Uterus (tissue), 4 donors: ENCODE data around the gene CTSE. TPM values are rescaled to one million over a fixed set of nuclear protein-coding genes. Genes with fewer than 3 reads are reported as not detected.

Source experiments
- DNase-seq, 2 donors: peaks; one replicate each; pipeline ENCODE4 v3.0.0-alpha.2; 2019 to 2020
- H3K27ac ChIP-seq, 2 donors: fragments of 200-600 bp; sonication (generic); 1 replicate in 1 of 2; 2 replicates in 1 of 2; pipeline ENCODE4 v1.5.1; 2016 to 2018
- H3K27me3 ChIP-seq, 2 donors: fragments of 200-600 bp; sonication (generic); one replicate each; pipeline ENCODE4 v1.5.1; 2018 to 2019; ENCODE audit warnings: control low read depth in 1 of 2
- H3K36me3 ChIP-seq, 2 donors: fragments of 200-600 bp; sonication (generic); one replicate each; pipeline ENCODE4 v1.5.1; 2019; ENCODE audit warnings: control low read depth in 1 of 2
- H3K4me1 ChIP-seq, 2 donors: fragments of 200-600 bp; sonication (generic); one replicate each; pipeline ENCODE4 v1.5.1; 2018 to 2019; ENCODE audit warnings: control low read depth in 1 of 2
- H3K4me3 ChIP-seq, 2 donors: fragments of 200-600 bp; sonication (generic); 1 replicate in 1 of 2; 2 replicates in 1 of 2; pipeline ENCODE4 v1.5.1; 2018 to 2019; ENCODE audit warnings: mild to moderate bottlenecking in 1 of 2
- H3K9me3 ChIP-seq, 2 donors: fragments of 200-600 bp; sonication (generic); one replicate each; pipeline ENCODE4 v1.5.1; 2019; ENCODE audit warnings: control low read depth in 1 of 2
- CTCF ChIP-seq, 4 experiments: fragments of 200-600 bp in 2 of 4; fragments of 450-650 bp in 2 of 4; sonication (generic) in 2 of 4; IDR thresholded peaks; one replicate each; pipeline ENCODE4 v1.5.1; 2016 to 2019; ENCODE audit warnings: antibody characterized with exemption in 4 of 4, mild to moderate bottlenecking in 2 of 4, moderate library complexity in 1 of 4
- POLR2A ChIP-seq, 2 donors: fragments of 450-650 bp; IDR thresholded peaks; one replicate each; pipeline ENCODE4 v1.6.1; 2016; ENCODE audit warnings: antibody characterized with exemption in 2 of 2, mild to moderate bottlenecking in 1 of 2, moderate library complexity in 1 of 2
- intact Hi-C: fragments of 100-400 bp; cut with DNase I; formaldehyde crosslinking; loops from one replicate; pipeline ENCODE4 v1.15.1; 2023; ENCODE audit warnings: low total_unique reads
- total RNA-seq, 4 donors: library from RNA; depleted of rRNA in 3 of 4; stranded (reverse); fragments of >200 nt in 3 of 4; gene quantifications; one replicate each; pipeline versions ENCODE4 v1.1.0 to v1.2.4, GENCODE V29; 2014 to 2023
- donor health status: DM: yes; HTN: yes; CAD: no.

CTSE gene
- total RNA-seq, 4 donors from 2014 or later: 0.21 TPM; not detected in 3

- no peaks in the 10 kb centered on the region for H3K4me1 ChIP-seq
- intact Hi-C loops: no loop called here
- H3K27me3 ChIP-seq: no peaks in the 10 kb centered on the region
- no peak for DNase-seq
- no peaks in the 10 kb centered on the region for H3K36me3 ChIP-seq
- H3K27ac ChIP-seq: no peak overlapping the region
- no peak overlapping the region for H3K4me3 ChIP-seq
- H3K9me3 ChIP-seq: no peaks in the 10 kb centered on the region
- no peak for TF ChIP-seq CTCF (IDR thresholded peaks at IDR 0.05)
- no peak for TF ChIP-seq POLR2A (IDR thresholded peaks at IDR 0.05)
These were observed 1.7 kb upstream of the CTSE start for GRCh38 chr1:206025283-206025820.

- H3K27me3 ChIP-seq: no peaks in the 10 kb centered on the region
- H3K4me1 ChIP-seq: no peaks in the 10 kb centered on the region
- TF ChIP-seq POLR2A (IDR thresholded peaks at IDR 0.05): no peak
- TF ChIP-seq CTCF (IDR thresholded peaks at IDR 0.05): no peak
- no peaks in the 10 kb centered on the region for H3K36me3 ChIP-seq
- H3K4me3 ChIP-seq: no peak overlapping the region
- no peaks in the 10 kb centered on the region for H3K9me3 ChIP-seq
- intact Hi-C loops: no loop called here
- no peak overlapping the region for H3K27ac ChIP-seq
- no peak for DNase-seq
These were observed 929 bp downstream of the CTSE start for GRCh38 chr1:206022766-206023165.

- no peak for DNase-seq
- Histone ChIP-seq H3K36me3 (no peaks in the 10 kb centered on the region), H3K27me3 (no peaks in the 10 kb centered on the region), H3K27ac (no peak overlapping the region), H3K4me3 (no peak overlapping the region), H3K4me1 (no peaks in the 10 kb centered on the region), H3K9me3 (no peaks in the 10 kb centered on the region)
- intact Hi-C loops: no loop called here
- TF ChIP-seq CTCF (IDR thresholded peaks at IDR 0.05): no peak
- TF ChIP-seq POLR2A (IDR thresholded peaks at IDR 0.05): no peak
These were observed 1.9 kb downstream of the CTSE start for GRCh38 chr1:206021626-206022365.

- Histone ChIP-seq H3K4me1 (no peaks in the 10 kb centered on the region), H3K9me3 (no peaks in the 10 kb centered on the region), H3K27ac (no peak overlapping the region), H3K4me3 (no peak overlapping the region), H3K27me3 (no peaks in the 10 kb centered on the region), H3K36me3 (no peaks in the 10 kb centered on the region)
- DNase-seq: no peak
- TF ChIP-seq POLR2A (IDR thresholded peaks at IDR 0.05) (no peak), CTCF (IDR thresholded peaks at IDR 0.05) (no peak)
- intact Hi-C loops: no loop called here
These were observed 2.6 kb downstream of the CTSE start for GRCh38 chr1:206021008-206021625.

GRCh38 chr1:206020393-206021007, 3.2 kb downstream of the CTSE start:
- no peak overlapping the region for H3K27ac ChIP-seq
- H3K27me3 ChIP-seq: no peaks in the 10 kb centered on the region
- no peaks in the 10 kb centered on the region for H3K4me1 ChIP-seq
- DNase-seq: no peak
- H3K4me3 ChIP-seq: no peak overlapping the region
- intact Hi-C loops: no loop called here
- TF ChIP-seq POLR2A (IDR thresholded peaks at IDR 0.05) (no peak), CTCF (IDR thresholded peaks at IDR 0.05) (no peak)
- no peaks in the 10 kb centered on the region for H3K9me3 ChIP-seq
- H3K36me3 ChIP-seq: no peaks in the 10 kb centered on the region
